SKM-1 (cell line): ENCODE measurements around the gene ARRB2.

Experiments
- DNase-seq: peaks from one replicate; lab custom pipeline; 2025; ENCODE audit not compliant: unreplicated experiment; lab: John Stamatoyannopoulos, UW

ARRB2 gene

DNA sequence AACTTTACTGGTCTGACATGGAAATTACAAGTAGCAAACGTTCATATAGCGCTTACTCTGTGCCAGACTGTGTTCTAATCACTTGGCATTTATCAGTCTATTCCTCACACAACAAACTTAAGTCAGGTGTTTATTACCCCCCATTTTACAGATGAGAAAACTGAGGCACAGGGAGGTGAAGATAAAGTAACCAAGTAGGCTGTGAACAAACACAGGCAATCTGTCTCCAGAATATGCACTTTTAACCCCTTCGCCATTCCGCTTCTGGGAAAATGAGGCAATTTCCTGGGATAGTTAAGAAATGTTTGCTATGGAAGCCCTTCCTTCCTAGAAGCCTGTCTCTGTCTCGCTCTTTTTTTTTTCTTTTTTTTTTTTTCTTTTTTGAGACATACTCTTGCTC, 41.5 kb downstream of the ARRB2 start:
- no peak for DNase-seq

DNA sequence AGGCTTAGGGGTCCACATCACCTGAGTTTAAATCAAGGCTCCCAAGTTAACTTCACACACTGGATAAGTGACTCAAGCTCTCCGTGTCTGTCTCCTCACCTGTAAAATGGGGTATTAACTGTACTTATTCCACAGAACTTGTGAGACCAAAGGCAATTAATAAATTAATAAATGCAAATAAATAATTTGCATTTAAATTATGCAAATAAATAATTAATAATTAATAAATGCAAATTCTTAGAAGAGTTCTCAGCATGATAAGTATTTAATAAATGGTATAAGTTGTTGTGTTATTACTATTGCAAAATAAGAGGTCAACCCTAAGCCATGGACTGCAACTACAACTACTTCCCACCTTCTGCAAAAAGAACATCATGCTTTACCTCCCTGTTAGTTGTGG, 43.0 kb downstream of the ARRB2 start:
- DNase-seq: no peak

DNA sequence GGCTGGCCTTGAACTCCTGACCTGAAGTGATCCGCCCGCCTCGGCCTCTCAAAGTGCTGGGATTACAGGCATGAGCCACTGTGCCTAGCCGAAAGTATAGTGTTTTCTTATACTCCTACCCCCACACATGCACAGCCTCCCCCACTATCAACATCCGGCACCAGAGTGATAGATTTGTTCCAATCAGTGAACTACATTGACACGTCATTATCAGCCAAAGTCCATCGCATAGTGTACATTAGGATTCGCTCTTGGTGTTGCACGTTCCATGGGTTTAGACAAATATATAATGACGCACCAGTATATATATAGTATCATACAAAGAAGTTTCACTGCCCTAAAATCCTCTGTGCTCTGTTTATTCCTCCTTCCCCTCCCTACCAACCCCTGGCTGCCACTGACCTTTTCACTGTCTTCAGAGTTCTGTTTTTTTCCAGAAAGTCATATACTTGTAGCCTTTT, 49.4 kb downstream of the ARRB2 start:
- no peak for DNase-seq

DNA sequence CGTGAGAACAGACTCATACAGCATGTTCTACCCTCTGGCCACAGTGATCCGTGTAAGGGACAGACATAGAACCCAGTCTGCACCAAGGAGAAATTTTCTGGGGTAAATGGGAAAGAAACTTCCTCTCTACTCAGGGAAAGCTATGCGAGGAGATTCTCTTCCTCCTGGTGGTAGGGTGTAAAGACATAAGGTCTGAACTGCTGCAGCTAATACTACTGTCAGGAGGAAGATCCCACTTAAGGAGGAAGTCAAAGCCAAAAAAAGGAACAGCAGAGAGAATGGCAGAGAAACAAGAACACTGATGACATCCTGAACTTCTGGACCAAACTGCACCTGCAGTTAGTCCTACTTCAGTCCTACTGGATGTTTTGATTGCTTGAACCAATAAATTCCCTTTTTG, 54.2 kb downstream of the ARRB2 start:
- DNase-seq: peak; percentile 39

DNA sequence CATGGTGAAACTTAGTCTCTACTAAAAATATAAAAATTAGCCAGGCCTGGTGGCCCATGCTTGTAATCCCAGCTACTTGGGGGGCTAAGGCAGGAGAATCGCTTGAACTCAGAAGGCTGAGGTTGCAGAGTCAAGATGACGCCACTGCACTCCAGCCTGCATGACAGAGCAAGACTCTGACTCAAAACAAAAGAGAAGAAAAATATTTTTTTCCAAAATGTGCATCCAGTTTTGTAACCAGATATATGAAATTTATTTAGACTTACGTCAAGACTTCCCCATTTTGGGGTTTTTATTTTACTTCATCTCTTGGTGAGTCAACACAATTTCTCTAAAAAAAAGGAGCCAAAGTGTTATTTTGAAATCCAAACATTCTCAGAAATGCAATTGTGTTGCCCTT, 55.8 kb downstream of the ARRB2 start:
- DNase-seq: no peak

DNA sequence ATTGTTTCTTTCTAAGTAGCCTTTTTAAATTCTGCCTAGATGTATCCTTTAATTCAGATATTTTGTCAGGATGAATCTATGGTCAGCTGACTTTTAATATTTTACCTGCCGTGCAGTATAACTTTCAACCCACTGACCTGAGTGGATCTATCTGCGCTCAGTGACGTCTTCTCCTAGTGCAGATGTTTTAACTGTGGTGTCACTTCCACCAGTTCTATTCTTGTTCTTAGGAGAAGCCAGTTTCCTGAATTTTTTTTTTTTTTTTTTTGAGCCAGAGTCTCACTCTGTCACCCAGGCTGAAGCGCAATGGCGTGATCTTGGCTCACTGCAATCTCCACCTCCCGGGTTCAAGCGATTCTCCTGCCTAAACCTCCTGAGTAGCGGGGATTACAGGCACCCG, 56.3 kb downstream of the ARRB2 start:
- DNase-seq: no peak

DNA sequence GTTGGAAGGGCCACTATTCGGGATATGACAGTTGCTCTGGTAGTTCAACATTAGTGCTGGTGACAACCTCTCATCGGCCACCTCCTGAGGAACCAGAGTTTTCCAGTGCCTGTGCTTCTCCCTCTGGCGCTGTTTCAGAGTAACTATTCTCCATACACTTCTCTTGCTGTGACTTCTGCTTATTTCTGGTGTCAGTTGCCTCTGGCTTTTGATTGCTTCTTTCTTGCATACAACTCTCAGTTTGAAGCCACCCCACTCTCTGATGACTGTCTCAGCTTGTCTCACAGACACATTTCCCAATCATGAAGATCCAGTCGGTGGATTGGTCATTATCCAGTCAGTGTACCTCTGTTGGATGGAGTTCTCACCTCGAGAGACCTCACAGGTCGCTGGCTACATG, 57.9 kb downstream of the ARRB2 start:
- DNase-seq: no peak

DNA sequence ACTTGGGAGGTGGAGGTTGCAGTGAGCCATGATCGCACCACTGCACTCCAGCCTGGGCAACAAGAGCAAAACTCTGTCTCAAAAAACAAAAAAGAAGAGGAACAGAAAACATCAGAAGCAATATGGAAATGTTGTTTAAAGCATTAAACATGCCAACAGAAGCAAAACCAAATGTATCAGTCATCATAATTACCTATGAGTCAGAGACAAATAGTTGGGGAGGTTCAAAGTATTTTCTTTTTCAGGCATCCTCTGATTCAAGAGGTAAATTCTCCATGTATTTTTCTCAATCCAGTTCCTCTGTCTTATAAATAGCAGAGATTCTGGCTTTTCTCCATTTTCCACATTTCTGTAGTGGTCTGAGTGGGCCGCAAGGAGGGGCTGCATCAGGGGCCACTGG, 59.2 kb downstream of the ARRB2 start:
- no peak for DNase-seq
